Activated CD4-positive, alpha-beta memory T cell treated with anti-CD3 and anti-CD28 coated beads, Interleukin-2, amount 10 ng/mL, durations not matched to agents 7 days and 5 days (primary cell): ENCODE measurements around the gene RPL18A. TPM values are rescaled to one million over a fixed set of nuclear protein-coding genes. Genes with fewer than 3 reads are reported as not detected.
A peak's percentile ranks its signal among the peaks of the same experiment; 100 is the strongest.

Experiments
- CTCF ChIA-PET: fragments of 350-600 bp; sonication (Branson Sonifier 250); formaldehyde crosslinking; loops from one replicate; lab custom pipeline; 2021; ENCODE audit warnings: antibody characterized with exemption, inconsistent platforms; lab: Charles Lee
- POLR2A ChIA-PET: fragments of 350-600 bp; sonication (Branson Sonifier 250); formaldehyde crosslinking; loops from one replicate; lab custom pipeline; 2021; ENCODE audit warnings: antibody characterized with exemption; lab: Charles Lee
- DNase-seq: peaks from one replicate; pipeline ENCODE4 v3.0.0-alpha.2; 2020
- H3K27ac Mint-ChIP-seq: one replicate; pipeline ENCODE4 v1.8.0; 2021; ENCODE audit warnings: mild to moderate bottlenecking, mixed read lengths
- H3K27me3 Mint-ChIP-seq: one replicate; pipeline ENCODE4 v1.8.0; 2021; ENCODE audit warnings: mixed read lengths
- H3K36me3 Mint-ChIP-seq: one replicate; pipeline ENCODE4 v1.8.0; 2021; ENCODE audit warnings: low read depth, mixed read lengths
- H3K4me1 Mint-ChIP-seq: one replicate; pipeline ENCODE4 v1.8.0; 2021; ENCODE audit warnings: mixed read lengths
- H3K4me3 Mint-ChIP-seq: one replicate; pipeline ENCODE4 v1.8.0; 2021; ENCODE audit warnings: mild to moderate bottlenecking, mixed read lengths
- H3K9me3 Mint-ChIP-seq: one replicate; pipeline ENCODE4 v1.8.0; 2021; ENCODE audit warnings: mixed read lengths
- total RNA-seq, 2 experiments: library from RNA; stranded (reverse); gene quantifications; one replicate each; pipeline ENCODE4 v1.2.3, GENCODE V29; 2021

Gene RPL18A
- total RNA-seq: 1,000 to 10,000 TPM; 2,013 to 2,059 TPM

DNA sequence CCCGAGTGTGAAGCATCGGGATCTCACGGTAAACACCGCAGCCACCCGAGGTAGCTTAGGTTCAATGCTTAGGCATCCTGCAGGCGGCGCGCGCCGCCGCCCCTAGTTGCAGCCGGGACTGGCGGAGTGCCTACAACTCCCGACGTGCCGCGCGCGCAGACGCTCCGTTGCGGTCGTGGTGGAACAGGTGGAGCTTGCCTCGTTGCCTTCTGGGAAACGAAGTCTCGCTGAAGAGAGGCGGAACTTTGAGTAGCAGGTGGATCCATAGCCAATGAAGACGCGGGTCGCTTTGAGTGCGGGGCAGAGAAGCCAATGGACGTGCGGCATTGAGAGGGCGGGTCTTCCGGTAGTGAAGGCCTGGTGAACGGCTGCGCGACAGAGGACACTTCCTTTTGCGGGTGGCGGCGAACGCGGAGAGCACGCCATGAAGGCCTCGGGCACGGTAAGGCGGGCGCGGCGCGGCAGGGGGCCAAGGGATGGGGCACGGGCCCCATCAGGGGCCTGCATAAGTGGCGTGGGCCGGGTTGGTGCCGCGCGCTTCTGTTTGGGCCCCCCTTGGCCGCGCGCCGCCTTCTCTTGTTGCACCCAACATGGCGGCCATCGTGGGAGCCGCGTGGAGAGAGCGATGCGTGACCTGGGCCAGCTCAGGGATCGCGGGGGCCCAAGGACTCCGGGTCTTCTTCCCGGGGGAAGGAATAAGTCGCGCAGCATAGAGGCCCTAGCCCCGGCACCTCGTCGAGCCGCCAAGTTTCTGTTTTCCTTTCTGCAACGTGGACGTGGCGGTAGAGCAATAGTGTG, at the start of gene RPL18A:
Gene RPL18A (plus strand): TSS at position 378 of the 798 bp plus-strand sequence. CDS start 47 bp downstream, at position 425.
- POLR2A ChIA-PET: interaction anchor here (0.6 to 4.4 kb wide), 42 partner anchors 10 to 440 kb away, joined by 3 to 131 read pairs (median 4); partner anchors contain the start of genes ARRDC2, CCDC124, FCHO1 and JAK3
- DNase-seq: peak; percentile 100
- Mint-ChIP-seq H3K27ac (peak within 1 kb of the TSS; percentile 93), H3K4me3 (peak within 1 kb of the TSS; percentile 95), H3K9me3 (no peaks in the 10 kb centered on the region), H3K36me3 (peaks cover 41% of the 10 kb centered on the region), H3K27me3 (no peaks in the 10 kb centered on the region), H3K4me1 (peaks cover 42% of the 10 kb centered on the region)
- CTCF ChIA-PET: interaction anchor here (0.5 to 9.7 kb wide), 57 partner anchors 8 to 698 kb away, joined by 3 to 313 read pairs (median 4); partner anchors contain the start of genes CCDC124, FCHO1, JAK3 and KXD1

DNA sequence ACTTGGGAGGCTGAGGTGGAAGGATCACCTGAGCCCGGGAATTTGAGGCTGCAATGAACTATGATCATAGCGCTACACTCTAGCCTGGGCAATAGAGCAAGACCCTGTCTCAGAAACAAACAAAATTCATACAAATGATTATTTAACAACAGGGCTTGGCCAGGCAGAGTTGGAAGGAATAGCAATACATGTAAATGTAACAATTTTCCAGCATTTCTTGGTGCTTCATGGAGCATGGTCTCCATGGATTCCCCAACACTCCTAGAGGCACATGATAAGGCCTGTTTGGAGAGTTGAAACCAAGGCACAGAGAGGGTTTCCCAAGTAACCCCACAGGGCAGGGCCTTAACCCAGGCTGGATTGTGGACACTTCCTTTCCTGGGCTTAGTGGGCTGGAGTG, 48.6 kb upstream of the RPL18A start:
- CTCF ChIA-PET: no interaction called here
- POLR2A ChIA-PET: no interaction called here
- H3K27ac Mint-ChIP-seq: no peak overlapping the region
- H3K4me1 Mint-ChIP-seq: peaks cover 18% of the 10 kb centered on the region
- peaks cover 11% of the 10 kb centered on the region for H3K27me3 Mint-ChIP-seq
- no peak overlapping the region for H3K4me3 Mint-ChIP-seq
- no peak for DNase-seq
- no peaks in the 10 kb centered on the region for H3K36me3 Mint-ChIP-seq
- H3K9me3 Mint-ChIP-seq: no peaks in the 10 kb centered on the region

DNA sequence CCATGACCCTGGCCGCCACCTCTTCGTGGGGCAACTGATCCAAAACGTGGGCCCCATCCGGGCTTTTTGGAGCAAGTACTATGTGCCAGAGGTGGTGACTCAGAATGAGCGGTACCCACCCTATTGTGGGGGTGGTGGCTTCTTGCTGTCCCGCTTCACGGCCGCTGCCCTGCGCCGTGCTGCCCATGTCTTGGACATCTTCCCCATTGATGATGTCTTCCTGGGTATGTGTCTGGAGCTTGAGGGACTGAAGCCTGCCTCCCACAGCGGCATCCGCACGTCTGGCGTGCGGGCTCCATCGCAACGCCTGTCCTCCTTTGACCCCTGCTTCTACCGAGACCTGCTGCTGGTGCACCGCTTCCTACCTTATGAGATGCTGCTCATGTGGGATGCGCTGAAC, 48.0 kb upstream of the RPL18A start:
- Mint-ChIP-seq H3K27ac (no peak overlapping the region), H3K27me3 (peaks cover 11% of the 10 kb centered on the region), H3K4me1 (peaks cover 16% of the 10 kb centered on the region), H3K4me3 (no peak overlapping the region), H3K9me3 (no peaks in the 10 kb centered on the region), H3K36me3 (peaks cover 6% of the 10 kb centered on the region)
- ChIA-PET POLR2A (no interaction called here), CTCF (interaction anchor here (0.8 to 2.1 kb wide), 2 partner anchors 8 to 48 kb away, joined by 3 to 9 read pairs; partner anchors contain the start of gene RPL18A)
- DNase-seq: no peak

DNA sequence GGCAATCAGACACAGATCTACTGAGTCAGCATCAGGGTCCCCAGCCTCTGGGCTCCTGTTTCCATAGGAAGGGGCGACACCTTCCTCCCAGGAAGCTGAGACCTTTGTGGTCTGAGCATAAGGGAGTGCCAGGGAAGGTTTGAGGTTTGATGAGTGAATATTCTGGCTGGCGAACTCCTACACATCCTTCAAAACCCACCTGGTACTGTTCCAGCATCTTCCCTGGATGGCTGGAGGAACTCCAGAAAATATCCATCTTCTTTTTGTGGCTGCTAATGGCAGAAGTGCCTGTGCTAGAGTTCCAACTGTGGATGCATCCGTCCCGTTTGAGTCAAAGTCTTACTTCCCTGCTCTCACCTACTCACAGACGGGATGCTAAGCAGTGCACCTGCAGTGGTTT, 47.6 kb upstream of the RPL18A start:
- peaks cover 15% of the 10 kb centered on the region for H3K4me1 Mint-ChIP-seq
- peaks cover 6% of the 10 kb centered on the region for H3K36me3 Mint-ChIP-seq
- ChIA-PET POLR2A (interaction anchor here (1.0 to 1.6 kb wide), 2 partner anchors 9 to 13 kb away, joined by 3 to 4 read pairs; no protein-coding TSS in a partner anchor), CTCF (interaction anchor here (0.8 to 2.1 kb wide), 3 partner anchors 8 to 47 kb away, joined by 3 to 9 read pairs (median 3); partner anchors contain the start of gene RPL18A)
- H3K9me3 Mint-ChIP-seq: no peaks in the 10 kb centered on the region
- DNase-seq: no peak
- H3K4me3 Mint-ChIP-seq: no peak overlapping the region
- H3K27ac Mint-ChIP-seq: no peak overlapping the region
- peaks cover 10% of the 10 kb centered on the region for H3K27me3 Mint-ChIP-seq

DNA sequence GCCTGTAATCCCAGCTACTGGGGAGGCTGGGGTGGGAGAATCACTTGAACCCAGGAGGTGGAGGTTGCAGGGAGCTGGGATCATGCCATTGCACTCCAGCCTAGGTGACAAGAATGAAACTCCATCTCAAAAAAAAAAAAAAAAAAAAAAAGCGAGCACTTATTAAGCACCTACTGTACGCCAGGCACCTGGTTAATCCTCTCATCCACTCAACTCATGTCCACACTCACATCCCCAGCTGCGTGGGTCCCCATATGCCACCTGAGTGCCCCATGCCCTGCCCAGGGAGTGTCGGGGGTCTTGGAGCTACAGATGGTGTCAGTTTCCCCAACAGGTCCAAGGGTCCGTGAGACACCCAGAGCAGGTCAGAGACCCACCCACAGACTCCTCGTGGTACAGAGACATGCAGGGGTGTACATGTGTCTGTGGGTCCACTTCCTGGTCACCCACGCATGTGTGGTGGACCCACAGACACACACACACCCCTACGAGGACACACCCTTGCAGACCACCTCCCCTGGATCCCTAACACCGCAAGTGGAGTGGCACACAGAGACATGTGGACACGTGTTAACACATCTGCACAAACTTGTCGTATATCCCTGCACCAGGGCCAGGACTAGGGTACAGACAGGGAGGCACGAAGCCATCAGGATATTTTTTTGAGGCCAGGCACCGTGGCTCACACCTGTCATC, 41.9 kb upstream of the RPL18A start:
- Mint-ChIP-seq H3K9me3 (no peaks in the 10 kb centered on the region), H3K4me3 (no peak overlapping the region), H3K4me1 (peaks cover 5% of the 10 kb centered on the region), H3K36me3 (peaks cover 6% of the 10 kb centered on the region), H3K27me3 (no peaks in the 10 kb centered on the region), H3K27ac (no peak overlapping the region)
- ChIA-PET POLR2A (interaction anchor here (1.5 kb wide), 1 partner anchor 30 kb away, joined by 4 read pairs; the partner anchor contains the start of gene JAK3), CTCF (interaction anchor here (1.3 kb wide), 1 partner anchor 26 kb away, joined by 3 read pairs; no protein-coding TSS in a partner anchor)
- no peak for DNase-seq

DNA sequence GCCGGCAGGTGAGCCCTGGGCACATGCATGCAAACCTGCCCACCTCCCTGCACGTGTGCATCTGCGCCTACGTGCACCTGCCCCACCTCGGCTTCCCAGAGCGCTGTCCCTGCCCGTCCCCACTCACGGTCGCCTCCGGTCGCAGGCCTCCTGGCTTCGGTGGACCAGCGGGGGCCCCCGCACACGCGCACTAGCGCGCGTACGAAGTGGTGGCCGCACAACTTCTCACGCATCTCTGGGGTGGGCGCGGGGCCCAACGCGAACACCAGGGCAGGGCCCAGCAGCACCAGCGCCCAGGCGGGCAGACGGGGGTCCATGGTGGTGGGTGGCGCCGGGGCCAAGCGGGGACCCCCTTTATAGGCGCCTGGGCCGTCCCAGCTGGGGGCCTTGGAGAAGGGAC, 38.5 kb upstream of the RPL18A start, which contains the start of gene INSL3:
Gene INSL3 (minus strand): TSS at position 330 of the 400 bp plus-strand sequence. CDS start 13 bp downstream, at position 317.
- H3K27me3 Mint-ChIP-seq: no peaks in the 10 kb centered on the region
- H3K27ac Mint-ChIP-seq: no peak within 1 kb of the TSS
- peaks cover 15% of the 10 kb centered on the region for H3K36me3 Mint-ChIP-seq
- CTCF ChIA-PET: interaction anchor here (0.7 to 1.0 kb wide), 2 partner anchors 117 to 1828 kb away, joined by 3 read pairs; no protein-coding TSS in a partner anchor
- H3K4me3 Mint-ChIP-seq: no peak within 1 kb of the TSS
- H3K9me3 Mint-ChIP-seq: no peaks in the 10 kb centered on the region
- POLR2A ChIA-PET: interaction anchor here (1.0 kb wide), 1 partner anchor 18 kb away, joined by 4 read pairs; no protein-coding TSS in a partner anchor
- peaks cover 3% of the 10 kb centered on the region for H3K4me1 Mint-ChIP-seq
- DNase-seq: no peak

DNA sequence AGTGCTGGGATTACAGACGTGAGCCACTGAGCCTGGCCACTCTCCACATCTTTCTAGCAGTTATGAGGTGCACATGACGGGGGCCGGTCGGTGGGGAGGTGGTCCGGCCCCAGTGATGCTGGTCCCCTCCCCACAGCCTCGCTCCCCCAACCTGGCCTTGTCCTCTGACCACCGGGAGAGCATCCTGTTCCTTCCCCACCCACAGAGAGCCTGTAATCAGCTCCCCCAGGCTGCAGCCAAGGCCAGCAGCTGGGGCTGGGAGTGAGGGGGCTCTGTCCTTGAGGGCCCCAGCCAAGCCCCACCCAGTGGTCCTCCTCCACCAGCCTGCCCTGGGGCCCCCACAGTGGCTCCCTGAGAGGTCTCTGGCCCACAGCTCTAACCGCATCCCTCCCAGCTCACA, 35.4 kb upstream of the RPL18A start:
- no peak for DNase-seq
- Mint-ChIP-seq H3K4me3 (no peak overlapping the region), H3K27ac (peak overlapping the region; percentile 26), H3K9me3 (no peaks in the 10 kb centered on the region), H3K36me3 (peaks cover 26% of the 10 kb centered on the region), H3K27me3 (no peaks in the 10 kb centered on the region), H3K4me1 (peaks cover 5% of the 10 kb centered on the region)
- POLR2A ChIA-PET: interaction anchor here (1.4 to 1.6 kb wide), 4 partner anchors 11 to 35 kb away, joined by 4 to 5 read pairs (median 4); partner anchors contain the start of gene RPL18A
- CTCF ChIA-PET: interaction anchor here (0.9 kb wide), 1 partner anchor 35 kb away, joined by 3 read pairs; the partner anchor contains the start of gene RPL18A

DNA sequence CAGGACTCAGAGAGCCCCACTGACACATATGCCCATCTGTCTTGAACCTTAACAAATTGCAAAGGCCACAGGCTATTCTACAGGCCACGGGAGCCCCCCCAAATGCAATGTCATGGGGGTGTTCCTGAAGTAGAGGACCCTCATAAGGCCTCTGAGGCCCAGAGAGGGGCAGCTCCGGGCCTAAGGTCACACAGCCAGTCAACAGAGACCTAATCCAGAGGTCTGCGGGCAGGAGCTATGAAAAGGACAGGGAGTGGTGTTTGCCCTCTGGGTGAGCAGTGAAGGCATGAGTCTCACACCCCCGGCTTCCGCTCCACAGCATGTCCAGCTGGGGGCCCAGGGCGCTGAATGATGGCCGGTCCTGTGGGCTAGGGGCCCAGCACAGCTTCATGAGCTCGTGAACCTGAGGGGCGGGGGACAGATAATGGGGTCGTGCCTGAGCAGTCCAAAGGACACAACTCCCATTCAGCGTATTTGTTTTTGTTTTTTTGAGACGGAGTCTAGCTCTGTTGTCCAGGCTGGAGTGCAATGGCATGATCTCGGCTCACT, 33.1 kb upstream of the RPL18A start:
- CTCF ChIA-PET: no interaction called here
- Mint-ChIP-seq H3K36me3 (peaks cover 46% of the 10 kb centered on the region), H3K4me3 (no peak overlapping the region), H3K27ac (no peak overlapping the region), H3K27me3 (no peaks in the 10 kb centered on the region), H3K9me3 (peaks cover 4% of the 10 kb centered on the region), H3K4me1 (peaks cover 6% of the 10 kb centered on the region)
- POLR2A ChIA-PET: interaction anchor here (1.0 to 1.3 kb wide), 3 partner anchors 19 to 22 kb away, joined by 3 to 4 read pairs (median 3); no protein-coding TSS in a partner anchor
- no peak for DNase-seq

DNA sequence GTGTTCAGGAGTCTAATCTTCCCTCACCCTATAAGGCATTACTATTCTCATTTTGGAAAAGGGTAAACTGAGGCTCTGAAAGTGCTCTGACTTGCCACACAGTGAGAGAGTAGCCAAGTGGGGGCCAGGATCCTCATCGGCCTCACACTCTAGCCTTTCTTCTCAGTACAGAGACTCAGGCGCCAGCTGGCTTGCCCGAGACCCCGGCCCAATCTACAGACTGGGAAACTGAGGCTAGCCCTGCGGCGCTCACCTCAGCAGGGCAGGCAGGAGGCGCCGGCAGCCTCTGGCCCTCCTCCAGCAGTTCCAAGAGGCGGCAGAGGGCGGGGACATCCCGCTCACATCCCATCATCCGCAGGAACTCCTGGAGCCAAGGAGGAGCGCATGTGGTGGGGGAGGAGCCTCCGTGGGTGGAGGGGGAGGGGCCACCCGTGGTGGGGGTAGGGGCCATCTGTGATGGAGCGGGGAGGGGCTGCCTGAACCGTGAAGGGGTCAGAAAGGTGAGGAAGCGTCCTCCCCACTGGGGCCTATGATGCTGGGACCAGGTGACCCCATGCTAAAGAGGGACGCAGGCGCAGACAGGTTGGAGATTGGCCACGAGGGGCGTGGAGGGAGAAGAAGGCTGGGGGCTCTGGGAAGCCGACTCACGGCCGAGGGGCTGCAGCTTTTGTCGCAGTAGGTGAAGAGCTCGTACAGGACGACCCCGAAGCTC, 29.7 kb upstream of the RPL18A start:
- ChIA-PET CTCF (interaction anchor here (1.4 kb wide), 1 partner anchor 30 kb away, joined by 3 read pairs; the partner anchor contains the start of gene RPL18A), POLR2A (interaction anchor here (1.0 to 6.0 kb wide), 3 partner anchors 11 to 20 kb away, joined by 3 to 42 read pairs (median 5); partner anchors contain the start of gene JAK3)
- no peak for DNase-seq
- Mint-ChIP-seq H3K9me3 (peaks cover 5% of the 10 kb centered on the region), H3K4me3 (no peak overlapping the region), H3K36me3 (peaks cover 72% of the 10 kb centered on the region), H3K27me3 (no peaks in the 10 kb centered on the region), H3K4me1 (peaks cover 14% of the 10 kb centered on the region), H3K27ac (no peak overlapping the region)

DNA sequence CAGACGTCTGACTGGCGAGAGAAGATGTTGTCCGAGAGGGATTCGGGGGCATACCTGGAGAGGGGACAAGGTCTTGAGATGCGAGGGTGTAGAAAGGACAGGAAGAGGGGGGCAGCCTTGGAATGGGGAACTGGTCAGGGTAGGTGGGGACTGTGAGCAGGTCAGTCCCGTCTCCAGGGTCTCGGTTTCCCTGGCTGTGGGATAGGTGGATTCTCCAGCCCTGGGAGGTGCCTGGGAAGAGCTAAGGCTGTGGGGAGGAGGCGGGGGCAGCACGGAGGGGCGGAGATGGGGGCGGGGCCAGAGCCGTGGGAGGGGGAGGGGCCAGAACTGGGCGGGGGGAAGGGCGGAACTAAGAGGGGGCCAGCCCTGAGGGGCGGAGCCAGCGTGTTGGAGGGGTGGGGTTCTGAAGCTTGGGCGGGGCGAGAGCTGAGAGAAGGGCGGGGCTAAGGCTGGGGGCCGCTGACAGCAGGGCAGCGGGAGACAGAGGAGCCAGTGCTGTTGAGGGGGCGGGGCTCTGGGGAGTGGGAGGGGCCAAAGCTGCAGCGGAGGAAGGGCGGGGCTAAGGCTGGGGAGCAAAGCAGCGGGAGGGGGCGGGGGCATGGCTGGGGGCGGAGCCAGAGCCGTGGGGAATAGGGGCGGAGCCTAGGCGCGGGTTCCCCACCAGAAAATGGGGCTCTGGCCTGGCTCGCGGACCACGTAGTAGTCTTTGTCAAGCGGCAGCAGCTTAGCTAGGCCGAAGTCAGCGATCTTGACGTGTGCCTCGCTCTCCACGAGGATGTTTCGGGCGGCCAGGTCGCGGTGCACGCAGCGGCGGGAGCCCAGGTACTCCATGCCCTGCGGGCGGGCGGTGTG, 28.9 kb upstream of the RPL18A start:
- no peak overlapping the region for H3K27ac Mint-ChIP-seq
- no peaks in the 10 kb centered on the region for H3K27me3 Mint-ChIP-seq
- DNase-seq: peak; percentile 54
- no peak overlapping the region for H3K4me3 Mint-ChIP-seq
- peaks cover 76% of the 10 kb centered on the region for H3K36me3 Mint-ChIP-seq
- ChIA-PET POLR2A (interaction anchor here (0.8 to 6.0 kb wide), 4 partner anchors 16 to 29 kb away, joined by 3 to 42 read pairs (median 4); partner anchors contain the start of genes JAK3 and RPL18A), CTCF (interaction anchor here (1.4 kb wide), 1 partner anchor 29 kb away, joined by 3 read pairs; the partner anchor contains the start of gene RPL18A)
- H3K9me3 Mint-ChIP-seq: peaks cover 5% of the 10 kb centered on the region
- peaks cover 22% of the 10 kb centered on the region for H3K4me1 Mint-ChIP-seq
